ENCODE data around the gene BMP15. TPM values are rescaled to one million over a fixed set of nuclear protein-coding genes. Genes with fewer than 3 reads are reported as not detected.

Gene BMP15
- not detected in 2 replicates for total RNA-seq

GRCh38 chrX:50910685-50911176, at the start of gene BMP15:
Gene BMP15 (plus strand): TSS chrX:50910735. CDS start chrX:50910784, 49 bp downstream.

Other genes with a start within 250 kb of the BMP15 start
- 1.0 and 3.2 TPM in 2 replicates for gene SHROOM4, start 96.5 kb upstream of the BMP15 start, total RNA-seq